ENCODE results near the gene GABBR2.
"Not testable (repeated sequence)": the region's sequence is repeated elsewhere in the genome, so short reads cannot be mapped to it uniquely, and the experiment has no call there.

The GABBR2 gene

DNA sequence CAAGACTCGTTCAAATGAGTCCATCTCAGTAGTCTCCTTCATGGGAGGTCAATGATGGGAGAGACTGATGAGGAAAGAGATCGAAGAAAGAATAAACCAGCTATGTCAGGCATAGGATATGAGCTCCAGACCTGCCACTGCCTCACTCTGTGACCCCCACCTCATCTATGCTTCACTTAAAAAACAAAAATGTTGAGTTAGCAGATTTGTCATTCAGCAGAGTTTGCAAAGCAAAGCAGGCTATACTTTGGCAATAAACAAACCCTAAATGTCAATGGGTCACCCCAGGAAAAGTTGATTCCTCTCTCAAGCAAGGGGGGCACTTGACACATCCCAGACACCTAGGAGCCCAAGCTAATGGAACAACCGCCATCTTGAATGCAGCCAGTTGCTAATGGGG, 117.0 kb downstream of the GABBR2 start:
- no peak for FAIRE-seq

DNA sequence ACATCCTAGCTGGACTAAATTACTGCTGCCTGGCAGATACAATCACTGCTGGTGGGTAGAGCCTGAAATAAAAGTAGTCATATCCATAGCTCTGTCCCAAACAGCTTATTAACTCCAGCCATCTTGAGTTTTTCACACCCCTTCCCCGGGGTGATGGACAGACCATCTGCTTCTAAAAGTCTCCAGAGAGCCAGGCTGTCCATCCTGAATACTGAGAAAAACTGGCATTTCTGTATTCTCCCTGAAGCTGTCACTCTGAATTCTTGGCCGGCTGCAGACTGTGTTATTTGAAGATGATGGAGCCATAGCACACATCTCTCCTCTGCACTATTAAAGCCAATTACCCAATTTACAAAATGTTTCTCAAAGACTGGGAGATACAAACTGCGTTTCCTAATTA, 118.6 kb downstream of the GABBR2 start:
- FAIRE-seq, result no peak

DNA sequence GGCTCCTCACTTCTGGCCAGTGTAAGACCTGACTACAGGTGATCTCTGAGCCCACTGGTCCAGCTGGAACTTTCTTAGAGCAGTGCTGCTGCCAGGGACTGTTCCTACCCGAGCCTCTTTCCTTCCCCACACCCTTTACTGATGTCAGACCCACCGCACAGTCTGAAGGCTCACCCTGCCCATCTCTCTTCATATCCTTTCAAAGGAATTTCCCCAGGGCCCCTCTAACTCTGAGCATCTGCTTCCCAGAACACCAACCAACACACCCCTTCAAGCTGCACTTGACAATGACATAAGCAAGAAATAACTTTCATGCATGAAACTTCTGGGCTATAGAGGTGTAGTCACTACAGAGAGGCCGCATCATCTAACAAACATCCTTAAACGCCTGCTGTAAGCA, 119.6 kb downstream of the GABBR2 start:
- no peak for FAIRE-seq

DNA sequence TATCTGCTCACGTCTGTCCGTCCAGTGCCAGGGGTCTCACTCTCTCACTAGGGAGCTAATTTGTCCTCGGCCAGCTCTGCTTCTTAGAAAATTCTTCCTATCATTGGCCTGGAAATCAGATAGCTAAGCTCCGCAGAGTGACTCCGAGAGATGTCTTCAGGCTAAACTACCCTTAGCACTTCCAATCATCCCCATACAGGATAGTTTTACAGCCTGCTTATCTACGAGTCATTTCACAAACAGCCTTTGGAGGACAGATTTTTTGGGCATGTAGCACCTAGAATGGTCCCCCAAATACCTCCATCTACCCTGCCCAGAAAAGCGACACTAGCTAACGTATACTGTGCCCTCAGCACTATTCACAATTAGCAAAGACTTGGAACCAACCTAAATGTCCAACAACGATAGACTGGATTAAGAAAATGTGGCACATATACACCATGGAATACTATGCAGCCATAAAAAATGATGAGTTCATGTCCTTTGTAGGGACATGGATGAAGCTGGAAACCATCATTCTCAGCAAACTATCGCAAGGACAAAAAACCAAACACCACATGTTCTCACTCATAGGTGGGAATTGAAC, 123.8 kb downstream of the GABBR2 start:
- not testable (repeated sequence) for FAIRE-seq

DNA sequence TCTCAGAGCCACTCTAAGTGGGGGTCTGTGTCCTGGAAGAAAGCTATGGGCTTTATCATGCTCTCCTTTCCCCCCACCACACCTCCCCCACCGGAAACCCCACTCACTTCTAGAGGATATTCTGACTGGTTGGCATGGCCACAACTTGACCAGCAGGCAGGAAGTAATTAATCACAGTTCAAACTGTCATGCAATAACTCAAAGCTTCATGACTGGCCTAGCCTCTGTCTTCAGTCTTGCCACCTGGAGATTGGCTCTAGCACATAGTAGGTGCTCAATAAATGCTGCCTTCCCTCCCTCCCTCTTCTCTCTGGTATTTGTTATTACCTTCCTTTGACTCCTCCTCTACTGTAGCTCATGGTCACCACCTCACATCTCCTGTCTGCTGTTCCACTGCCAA, 124.7 kb downstream of the GABBR2 start:
- no peak for FAIRE-seq

DNA sequence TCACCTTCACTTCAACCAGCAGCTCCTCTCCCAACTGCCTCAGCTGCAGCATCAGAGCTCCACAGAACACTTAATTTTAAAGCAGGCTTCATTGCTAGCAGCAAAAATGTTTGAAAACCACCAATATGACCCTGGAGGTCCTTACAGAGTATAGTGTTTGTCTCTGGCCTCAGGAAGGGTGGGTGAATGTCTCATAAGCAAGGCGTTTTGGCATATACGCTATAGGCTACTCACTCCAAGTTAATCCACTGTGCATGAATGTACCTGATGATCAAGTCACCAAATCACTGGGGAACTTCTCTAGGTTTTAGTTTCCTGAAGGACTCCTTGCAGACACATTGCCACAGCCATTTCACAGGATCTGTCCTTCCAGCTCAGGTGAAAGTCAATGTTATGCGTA, 125.3 kb downstream of the GABBR2 start:
- no peak for FAIRE-seq

DNA sequence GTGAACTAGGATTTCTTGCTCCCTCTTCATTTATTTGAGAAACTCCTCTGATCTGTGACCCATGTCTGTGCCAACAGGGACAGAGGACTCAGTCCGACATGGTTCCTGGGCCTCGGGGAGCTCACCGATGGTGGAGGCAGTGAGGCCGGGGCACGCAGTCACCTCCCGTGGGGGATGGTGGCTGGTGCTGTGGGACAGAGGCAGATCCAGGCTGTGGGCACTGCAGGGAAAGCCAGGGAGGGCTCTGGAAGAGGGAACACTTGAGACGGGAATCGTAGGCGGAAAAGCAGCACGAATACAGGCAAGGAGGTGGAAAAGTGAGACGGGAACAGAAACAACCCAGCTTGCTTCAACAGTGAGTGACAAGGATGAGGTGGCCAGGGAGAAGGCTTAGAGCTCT, 127.8 kb downstream of the GABBR2 start:
- FAIRE-seq, result no peak

DNA sequence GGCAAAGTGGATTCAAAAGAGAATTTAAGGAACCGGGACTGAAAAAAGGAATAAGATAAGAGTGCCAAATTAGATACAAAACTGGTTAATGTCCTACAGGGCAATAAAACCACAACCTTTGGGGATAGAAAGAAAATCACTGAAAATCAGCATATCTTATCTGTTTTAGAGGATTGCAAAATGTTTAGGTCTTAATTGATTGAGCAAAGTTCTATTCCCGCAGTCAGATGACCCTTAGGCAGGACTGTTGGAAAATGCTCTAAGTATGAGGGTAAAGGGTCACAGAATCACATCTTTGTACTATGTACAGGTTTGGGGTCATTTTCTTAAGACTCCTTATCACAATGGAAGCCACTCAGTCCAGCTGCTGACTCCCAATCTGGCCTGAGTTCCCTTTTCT, 129.0 kb downstream of the GABBR2 start:
- no peak for FAIRE-seq

DNA sequence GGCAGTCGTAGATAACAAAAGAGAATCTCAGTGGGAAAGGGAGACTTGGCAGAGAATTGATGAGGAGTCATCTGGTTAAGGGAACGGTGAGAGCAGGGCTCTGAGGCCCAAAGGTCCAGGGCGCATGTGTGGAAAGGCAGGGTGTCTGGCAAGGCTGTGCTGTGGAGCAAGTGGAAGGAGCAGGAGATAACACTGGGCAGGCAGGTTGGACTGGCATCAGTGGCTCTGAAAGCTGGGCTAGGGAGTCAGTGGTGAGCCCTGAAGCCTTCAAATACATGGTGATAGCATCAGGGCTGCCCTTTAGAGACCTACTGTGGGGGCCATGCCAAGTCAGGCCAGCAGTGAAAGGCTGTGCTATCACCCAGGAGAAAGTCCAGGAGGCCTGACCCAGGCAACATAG, 131.3 kb downstream of the GABBR2 start:
- no peak for FAIRE-seq

DNA sequence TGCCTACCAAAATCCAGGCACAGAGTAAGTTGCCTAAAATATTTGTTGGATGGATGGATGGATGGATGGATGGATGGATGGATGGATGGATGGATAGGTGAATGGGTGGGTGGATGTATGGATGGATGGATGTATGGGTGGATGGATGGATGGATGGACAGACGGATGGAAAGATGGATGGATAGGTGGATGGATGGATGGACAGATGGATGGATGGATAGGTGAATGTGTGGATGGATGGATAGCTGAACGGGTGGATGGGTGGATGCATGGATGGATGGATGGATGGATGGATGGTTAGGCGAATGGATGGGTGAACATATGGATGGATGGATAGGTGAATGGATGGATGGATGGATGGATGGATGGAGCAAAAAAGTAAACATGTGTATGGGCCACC, 131.9 kb downstream of the GABBR2 start:
- no peak for FAIRE-seq

DNA sequence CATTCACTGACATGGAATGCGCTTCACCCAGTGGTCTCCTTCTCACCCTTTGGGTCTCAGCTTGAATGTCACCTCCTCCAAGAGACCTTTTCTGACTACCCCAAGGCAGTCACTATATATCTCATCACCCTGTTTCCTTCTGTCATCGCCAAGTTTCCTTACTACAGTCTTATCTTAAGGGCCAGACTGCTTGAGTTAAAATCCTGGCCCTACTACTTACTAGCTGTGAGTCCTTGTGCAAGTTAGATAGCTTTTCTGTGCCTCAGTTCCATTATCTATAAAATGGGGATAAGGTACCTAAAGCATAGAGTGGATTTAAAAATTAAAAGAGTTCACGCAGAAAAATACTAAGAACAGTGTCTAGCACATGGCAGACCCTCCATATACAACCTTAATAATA, 132.4 kb downstream of the GABBR2 start:
- no peak for FAIRE-seq

DNA sequence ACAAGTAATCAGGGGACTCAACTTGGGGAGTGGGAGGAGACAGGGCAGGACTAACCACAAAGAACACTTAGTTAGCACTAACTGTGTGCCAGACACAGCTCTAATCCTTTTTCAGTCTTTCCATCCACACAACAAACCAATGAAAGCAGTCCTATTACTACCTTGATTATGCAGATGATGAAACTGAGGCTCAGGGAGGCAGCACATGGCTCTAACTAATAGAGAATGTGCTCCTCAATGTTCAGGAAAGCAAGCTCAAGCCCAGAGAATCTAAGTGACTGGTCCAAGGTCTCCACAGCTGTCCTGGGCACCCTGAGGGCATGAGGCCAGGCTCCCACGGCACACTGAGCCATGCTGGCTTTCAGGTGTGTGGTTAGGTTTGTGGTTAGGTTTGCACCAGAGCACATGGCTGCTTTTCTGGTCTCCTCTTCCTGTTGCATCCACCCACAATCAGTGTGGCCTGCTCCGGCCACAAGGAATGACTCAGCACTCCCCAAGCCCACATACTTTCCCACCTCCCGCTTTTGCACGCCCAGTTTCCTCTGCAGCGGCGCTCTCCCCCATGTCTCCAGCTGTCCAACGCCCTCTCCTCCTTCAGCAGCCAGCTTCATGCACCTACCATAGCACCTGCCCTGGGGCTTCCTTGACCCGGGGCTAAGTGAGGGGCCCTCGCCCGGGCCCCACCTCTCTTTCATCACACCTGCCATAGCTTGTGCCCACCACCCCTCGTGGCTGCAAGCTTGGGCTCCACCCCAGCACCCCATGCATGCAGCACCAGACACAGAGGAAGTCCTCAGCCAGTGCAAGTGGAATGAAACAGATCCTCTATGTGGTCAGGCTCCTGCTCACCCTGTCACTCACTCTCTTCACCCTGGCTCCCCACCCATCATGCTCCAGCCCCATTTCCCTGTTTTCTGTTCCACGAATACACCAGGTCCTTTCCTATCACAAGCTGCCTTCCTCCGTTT, 133.1 kb downstream of the GABBR2 start:
- no peak for FAIRE-seq

DNA sequence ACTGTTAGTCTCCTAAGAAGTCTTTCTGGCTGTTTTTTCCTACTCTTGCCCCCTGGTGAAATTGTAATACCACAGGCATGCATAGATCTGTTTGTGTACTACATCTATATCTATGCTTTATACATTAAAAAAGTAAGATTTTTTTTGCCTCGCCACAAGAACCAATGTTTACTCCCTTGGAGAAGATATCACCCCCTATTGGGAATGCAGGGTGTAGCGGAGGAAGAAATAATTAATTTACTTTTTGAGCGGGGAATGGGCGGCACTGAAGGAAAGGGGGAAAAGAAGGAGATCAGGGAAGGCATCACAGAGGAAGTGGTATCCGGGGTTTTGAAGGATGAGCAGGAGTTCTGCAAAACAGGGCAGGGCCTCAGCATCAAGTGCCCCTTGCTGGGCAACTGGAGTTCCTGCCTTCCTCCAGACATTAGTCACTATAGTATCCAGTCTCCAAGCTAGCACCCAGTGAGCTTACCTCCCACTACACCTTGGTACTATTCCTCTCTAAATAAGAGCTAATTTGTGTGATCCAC, 134.9 kb downstream of the GABBR2 start:
- FAIRE-seq, result no peak

DNA sequence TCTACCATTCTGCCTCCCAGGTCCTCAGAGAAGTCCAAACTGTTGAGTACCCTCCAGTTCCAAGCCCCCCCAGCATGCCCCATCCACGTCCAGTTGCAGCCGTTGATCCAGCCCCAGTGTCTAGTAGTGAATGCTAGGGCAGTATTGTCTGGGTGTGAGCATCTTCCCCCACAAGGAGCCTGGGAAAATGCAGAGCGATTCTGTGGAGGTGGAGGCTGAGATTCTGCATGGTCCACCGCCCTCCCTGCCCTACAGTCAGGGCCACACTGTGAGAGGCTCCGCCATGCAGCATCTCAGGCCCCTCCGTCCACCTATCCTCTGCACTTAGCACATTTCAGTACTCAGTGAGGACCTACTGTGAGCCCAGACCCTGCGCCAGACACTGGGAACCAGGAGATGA, 135.9 kb downstream of the GABBR2 start:
- FAIRE-seq, result no peak

DNA sequence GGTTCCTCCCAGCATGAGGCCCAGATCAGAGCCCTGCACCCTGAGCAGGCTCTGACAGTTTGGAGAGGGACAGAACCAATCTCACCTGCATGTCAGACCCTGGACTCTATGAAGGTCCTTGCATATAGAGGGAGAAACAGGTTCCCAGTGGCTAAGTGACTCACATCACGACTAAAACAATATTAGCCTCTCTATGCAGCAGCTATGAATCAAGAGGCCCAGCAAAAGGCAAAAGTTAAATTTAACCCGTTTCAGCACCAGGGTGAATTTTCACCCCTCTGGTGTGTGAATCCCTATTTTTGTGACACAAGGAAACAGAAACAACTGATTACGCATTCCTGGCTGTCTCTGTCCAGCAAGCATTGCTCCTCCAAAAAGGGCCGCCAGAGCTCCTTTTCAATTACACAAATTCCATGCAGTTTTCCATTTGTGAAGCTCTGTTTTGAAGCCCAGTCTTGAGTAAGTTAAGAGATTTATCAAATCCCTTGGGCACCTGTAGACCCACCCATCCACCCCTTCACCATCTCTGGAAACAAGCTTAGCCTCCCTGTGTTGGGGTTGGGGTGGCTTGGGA, 136.6 kb downstream of the GABBR2 start:
- no peak for FAIRE-seq

DNA sequence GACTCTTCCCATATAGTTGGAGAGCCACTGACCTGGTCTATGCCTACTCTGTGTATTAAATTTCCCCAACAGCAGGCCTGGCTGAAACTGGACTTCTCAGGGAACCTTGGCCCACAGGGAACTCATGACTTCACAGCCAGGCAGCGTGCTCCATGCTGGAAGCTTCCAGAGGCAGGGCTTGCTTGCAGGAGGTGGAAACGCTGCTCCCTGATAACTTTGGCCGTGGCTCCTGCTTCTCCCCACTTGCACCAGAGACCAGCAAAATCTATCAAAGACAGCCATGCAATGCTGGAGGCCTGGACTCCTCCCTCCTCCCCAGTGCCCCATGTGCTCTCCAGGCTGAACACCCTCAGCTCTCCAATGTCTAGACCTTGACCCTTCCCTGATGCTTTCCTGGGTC, 137.1 kb downstream of the GABBR2 start:
- no peak for FAIRE-seq

DNA sequence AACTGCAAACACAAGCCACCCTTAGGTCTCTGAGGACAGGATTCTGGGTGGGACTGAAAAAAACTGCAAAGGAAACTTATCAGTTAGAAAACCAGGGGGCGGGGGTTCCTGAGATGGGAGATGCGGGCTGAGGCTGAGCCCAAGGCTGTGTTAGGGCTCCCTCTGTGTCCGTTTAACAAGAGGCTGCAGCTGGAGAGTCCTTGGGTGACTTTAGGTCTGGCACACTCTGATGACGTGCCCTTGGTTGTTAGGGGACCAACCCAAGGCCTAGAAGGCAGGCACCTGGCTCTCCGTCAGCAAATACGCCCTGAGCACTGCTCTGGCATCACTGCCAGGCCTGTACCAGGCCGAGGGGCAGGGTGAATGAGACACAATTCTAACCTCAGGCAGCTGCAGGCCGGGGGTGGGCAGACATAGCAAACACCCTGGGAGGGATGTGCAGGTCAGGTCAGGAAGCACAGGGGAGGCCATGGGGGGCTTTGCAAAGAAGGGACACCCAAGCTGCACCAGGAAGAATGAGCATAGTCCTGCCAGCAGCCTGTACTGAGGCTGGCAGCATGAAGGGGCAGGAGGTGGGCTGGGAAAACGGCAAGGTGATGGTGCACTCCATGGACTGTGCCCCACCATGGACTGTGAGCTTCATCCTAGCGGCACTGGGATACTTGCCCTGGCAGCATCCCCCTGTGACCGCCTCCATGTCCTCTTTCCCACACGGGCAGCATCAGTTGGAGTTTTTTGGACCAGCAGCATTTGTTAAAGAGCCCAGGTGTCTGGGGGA, 137.9 kb downstream of the GABBR2 start:
- no peak for FAIRE-seq

DNA sequence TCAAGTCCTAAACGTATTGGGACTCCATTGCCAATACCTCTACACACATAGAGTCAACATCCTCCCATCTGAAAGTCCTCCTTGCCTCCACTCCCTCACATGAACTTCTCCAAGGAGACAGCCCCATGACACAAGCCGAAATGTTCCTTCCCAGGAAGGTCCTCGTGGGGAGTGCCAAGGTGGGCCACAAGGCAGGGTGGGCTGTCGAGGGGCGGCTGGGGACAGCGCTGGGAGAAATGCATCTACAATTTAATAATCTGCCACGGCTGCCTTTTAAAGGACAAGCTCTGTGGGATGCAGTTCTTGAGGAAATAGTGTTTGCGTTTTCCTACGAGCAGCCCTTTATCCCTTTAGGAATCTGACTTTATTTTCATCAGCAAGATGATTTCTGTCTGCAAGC, 138.7 kb downstream of the GABBR2 start:
- FAIRE-seq, result no peak

DNA sequence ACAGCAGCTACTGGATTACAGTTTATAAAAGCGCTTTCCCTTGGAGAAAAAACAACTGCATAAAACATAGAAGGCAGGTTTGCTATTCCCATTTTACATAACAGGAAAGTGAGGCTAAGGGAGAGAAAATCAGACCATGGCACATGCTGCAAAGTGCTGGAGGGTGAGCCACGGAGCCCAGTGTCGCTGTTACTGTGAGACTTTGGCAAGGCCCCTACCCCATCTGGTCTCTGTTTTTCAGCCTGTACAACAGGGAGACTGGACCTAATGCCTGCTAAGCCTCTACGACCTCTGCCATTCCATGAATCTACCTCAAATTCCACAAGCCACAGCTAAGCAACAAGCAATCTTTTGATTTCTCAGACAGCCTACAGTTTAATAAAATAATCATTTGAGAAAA, 139.2 kb downstream of the GABBR2 start:
- FAIRE-seq, result no peak

DNA sequence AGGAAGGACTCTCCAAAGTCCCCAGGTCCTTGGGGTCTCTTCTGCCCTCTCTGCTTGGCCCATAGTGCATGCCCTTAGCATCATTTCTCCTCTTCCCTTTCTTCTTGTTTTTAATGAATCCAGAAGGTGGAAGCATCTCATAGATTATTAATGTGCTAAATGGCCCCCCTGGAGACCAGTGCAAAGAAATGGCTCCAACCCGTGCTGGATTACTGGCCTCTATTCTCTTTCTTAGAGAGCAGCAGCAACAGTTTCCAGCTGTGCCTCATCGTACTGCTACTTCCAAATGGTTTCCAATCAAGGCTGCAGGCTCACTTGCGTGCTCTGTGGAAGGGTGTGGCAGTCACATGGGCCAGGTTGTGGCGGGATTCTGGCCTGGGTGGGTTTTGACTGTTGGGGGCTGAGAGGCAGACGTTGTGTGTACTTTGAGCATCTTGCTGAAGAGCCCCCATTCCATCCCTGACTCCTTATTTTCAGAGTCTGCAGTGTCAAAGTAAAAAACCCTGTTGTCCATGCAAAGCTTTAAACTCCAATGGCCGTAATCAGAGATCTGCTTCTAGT, 139.7 kb downstream of the GABBR2 start:
- FAIRE-seq, result no peak

DNA sequence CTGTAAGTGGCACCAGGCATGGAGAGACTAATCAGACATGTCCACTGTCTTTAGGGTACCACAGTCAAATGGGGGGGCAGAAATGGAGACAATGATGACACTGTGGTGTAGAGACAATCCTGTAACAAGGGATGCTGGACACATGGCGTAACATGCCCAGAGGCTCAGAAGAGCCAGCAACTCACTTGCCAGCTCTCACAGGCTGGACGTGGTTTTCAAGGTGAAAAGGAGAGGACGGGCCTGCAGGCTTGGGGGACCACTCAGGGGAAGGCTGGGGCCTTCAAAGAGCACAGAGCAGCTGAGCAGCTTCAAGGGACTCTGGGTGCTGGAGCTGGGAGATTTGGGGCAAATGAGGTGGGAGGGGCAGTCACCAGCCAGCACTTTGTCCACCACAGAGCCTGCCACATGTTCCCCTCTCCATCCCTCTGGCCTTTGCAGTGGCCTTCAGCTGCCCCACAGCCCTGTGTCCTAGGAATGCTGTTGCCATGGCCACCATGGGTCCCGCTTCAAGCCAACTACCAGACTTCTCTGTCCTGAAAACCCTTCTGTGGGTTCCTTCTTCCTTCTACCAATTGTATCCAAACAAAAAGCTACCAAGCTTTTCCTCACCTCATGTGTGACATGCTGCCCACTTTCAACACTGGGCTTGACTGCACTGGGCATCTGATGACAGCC, 140.4 kb downstream of the GABBR2 start:
- no peak for FAIRE-seq

Data from colon (tissue), 2 donors.